A549 (cell line): ENCODE measurements around the gene TRAF1.

Experiments
- CBX8 ChIP-seq: fragments of 200-600 bp; sonication (generic); IDR thresholded peaks from 2 replicates; pipeline ENCODE4 v1.6.1; 2016
- CHD2 ChIP-seq: fragments of 150-350 bp; IDR thresholded peaks from 2 replicates; pipeline ENCODE4 v1.6.1; 2014; ENCODE audit warnings: low read length; ENCODE audit not compliant: partially characterized antibody
- EP300 ChIP-seq, 2 experiments: fragments of >200 bp; sonication (Bioruptor Twin); formaldehyde crosslinking; IDR thresholded peaks; 2 replicates in 1 of 2; 3 replicates in 1 of 2; pipeline ENCODE4 v1.6.1; 2016 to 2017
- HDAC2 ChIP-seq: fragments of 200-600 bp; sonication (generic); IDR thresholded peaks from 2 replicates; pipeline ENCODE4 v1.6.1; 2016
- HEYL ChIP-seq: fragments of 250-450 bp; sonication (Bioruptor Pico); IDR thresholded peaks from 2 replicates; pipeline ENCODE4 v1.8.0; 2021; ENCODE audit warnings: mild to moderate bottlenecking, moderate library complexity
- POLR2A ChIP-seq: IDR thresholded peaks from 2 replicates; pipeline ENCODE4 v1.6.1; 2012; ENCODE audit warnings: mild to moderate bottlenecking, low read length
- RAD21 ChIP-seq, 2 experiments: fragments of >200 bp in 1 of 2; sonication (Bioruptor Twin) in 1 of 2; formaldehyde crosslinking in 1 of 2; IDR thresholded peaks in 1 of 2; conservative IDR thresholded peaks in 1 of 2; 2 replicates in 1 of 2; 3 replicates in 1 of 2; pipeline ENCODE4 v1.6.1; 2012 to 2018; ENCODE audit warnings: inconsistent platforms in 1 of 2
- RNF2 ChIP-seq: fragments of 200-600 bp; sonication (generic); IDR thresholded peaks from 2 replicates; pipeline ENCODE4 v1.6.1; 2016; ENCODE audit warnings: low read depth, mild to moderate bottlenecking, antibody characterized with exemption, moderate library complexity, borderline replicate concordance
- SREBF2 ChIP-seq: fragments of 450-650 bp; IDR thresholded peaks from 2 replicates; pipeline ENCODE4 v1.6.1; 2014; ENCODE audit warnings: mild to moderate bottlenecking, moderate library complexity
- TF ChIP-seq, protein P1 (sequence below): fragments of >200 bp; sonication (Bioruptor Twin); formaldehyde crosslinking; IDR thresholded peaks from 3 replicates; pipeline ENCODE4 v1.5.1; 2016
- TF ChIP-seq, protein P2 (sequence below): IDR thresholded peaks from 2 replicates; pipeline ENCODE4 v1.6.1; 2012

DNA sequence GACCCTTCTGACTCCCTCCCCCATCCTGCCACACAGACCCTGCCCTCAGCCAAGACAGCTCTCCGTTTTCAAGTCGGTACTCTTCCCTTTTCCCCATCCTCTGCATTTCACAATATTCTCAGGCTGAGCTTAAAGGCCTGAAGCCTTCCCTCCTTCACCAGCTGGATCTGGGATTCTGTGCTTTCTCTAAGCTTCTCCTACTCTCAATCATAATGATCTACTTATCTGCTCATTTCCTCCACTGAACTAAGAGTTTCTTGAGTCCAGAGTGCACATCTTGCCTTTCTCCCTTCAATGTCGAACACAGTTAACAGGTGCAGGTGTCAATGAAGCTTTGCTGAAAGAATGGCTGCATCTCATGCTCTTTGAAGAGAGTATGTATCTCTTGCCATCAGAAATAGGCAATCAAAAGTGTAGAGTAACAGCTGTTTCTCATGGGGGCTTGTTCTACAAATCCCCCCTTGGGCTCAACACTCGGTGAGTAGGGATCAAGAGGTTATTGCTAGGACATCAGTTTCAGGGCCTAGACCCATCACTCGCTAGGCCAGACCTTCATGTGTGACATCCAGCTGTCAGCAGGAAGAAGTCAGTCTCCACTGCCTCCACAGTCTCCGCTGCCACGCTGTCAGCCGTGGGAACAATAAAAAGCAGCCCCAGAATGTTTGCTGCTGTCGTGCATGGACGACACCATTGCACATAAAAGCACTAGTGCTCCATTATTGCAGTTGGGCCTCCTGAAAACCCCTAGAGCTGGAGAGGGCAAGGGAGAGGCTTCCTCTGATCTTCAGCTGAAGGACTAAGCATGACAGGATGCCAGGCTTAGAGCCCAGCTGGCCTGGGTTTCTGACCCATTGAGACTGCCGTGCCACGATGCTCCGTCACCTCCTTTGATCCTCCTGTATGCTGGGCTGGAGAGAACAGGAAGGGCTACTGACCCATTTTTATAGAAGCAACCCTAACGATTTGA, 23.7 kb downstream of the TRAF1 start:
- TF ChIP-seq, protein P1, sequence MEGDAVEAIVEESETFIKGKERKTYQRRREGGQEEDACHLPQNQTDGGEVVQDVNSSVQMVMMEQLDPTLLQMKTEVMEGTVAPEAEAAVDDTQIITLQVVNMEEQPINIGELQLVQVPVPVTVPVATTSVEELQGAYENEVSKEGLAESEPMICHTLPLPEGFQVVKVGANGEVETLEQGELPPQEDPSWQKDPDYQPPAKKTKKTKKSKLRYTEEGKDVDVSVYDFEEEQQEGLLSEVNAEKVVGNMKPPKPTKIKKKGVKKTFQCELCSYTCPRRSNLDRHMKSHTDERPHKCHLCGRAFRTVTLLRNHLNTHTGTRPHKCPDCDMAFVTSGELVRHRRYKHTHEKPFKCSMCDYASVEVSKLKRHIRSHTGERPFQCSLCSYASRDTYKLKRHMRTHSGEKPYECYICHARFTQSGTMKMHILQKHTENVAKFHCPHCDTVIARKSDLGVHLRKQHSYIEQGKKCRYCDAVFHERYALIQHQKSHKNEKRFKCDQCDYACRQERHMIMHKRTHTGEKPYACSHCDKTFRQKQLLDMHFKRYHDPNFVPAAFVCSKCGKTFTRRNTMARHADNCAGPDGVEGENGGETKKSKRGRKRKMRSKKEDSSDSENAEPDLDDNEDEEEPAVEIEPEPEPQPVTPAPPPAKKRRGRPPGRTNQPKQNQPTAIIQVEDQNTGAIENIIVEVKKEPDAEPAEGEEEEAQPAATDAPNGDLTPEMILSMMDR, result no peak
- TF ChIP-seq EP300 (IDR thresholded peaks at IDR 0.05) (no peak), RNF2 (no peak), CBX8 (no peak), HEYL (CRISPR knock-in tag) (no peak), POLR2A (no peak), HDAC2 (no peak), CHD2 (no peak), RAD21 (conservative IDR thresholded peaks at IDR 0.05 in 1 of 2, IDR thresholded peaks at IDR 0.05 in 1 of 2) (no peak), SREBF2 (no peak)
- TF ChIP-seq, protein P2, sequence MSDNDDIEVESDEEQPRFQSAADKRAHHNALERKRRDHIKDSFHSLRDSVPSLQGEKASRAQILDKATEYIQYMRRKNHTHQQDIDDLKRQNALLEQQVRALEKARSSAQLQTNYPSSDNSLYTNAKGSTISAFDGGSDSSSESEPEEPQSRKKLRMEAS, result no peak
